HS-27A (cell line): Measurements from ENCODE around the gene NR4A1.

Source experiments
- DNase-seq: peaks from one replicate; pipeline ENCODE4 v3.0.0-alpha.2; 2012; ENCODE audit warnings: low read depth, missing footprints

NR4A1 gene

GRCh38 chr12:52058631-52059361 lies 7.6 kb downstream of the NR4A1 start:
- no peak for DNase-seq

GRCh38 chr12:52059582-52060497 lies 8.6 kb downstream of the NR4A1 start:
- DNase-seq, result no peak

GRCh38 chr12:52060498-52061177 lies 9.4 kb downstream of the NR4A1 start:
- DNase-seq, result no peak

- no peak for DNase-seq
These were observed 10.4 kb downstream of the NR4A1 start for GRCh38 chr12:52061470-52062166.

- DNase-seq, result no peak
These were observed 11.2 kb downstream of the NR4A1 start for GRCh38 chr12:52062167-52063081.

GRCh38 chr12:52063082-52063924 lies 12.1 kb downstream of the NR4A1 start:
- DNase-seq, result no peak

- no peak for DNase-seq
These were observed 12.9 kb downstream of the NR4A1 start for GRCh38 chr12:52063981-52064649.

- no peak for DNase-seq
These were observed 15.3 kb downstream of the NR4A1 start for GRCh38 chr12:52066346-52067080.

- DNase-seq, result no peak
These were observed 15.8 kb downstream of the NR4A1 start for GRCh38 chr12:52067081-52067374.

GRCh38 chr12:52069327-52070184 lies 18.3 kb downstream of the NR4A1 start, which contains the start of gene ATG101:
Gene ATG101, plus strand, starts transcription at chr12:52069978. Its CDS starts 3,673 bp downstream, at chr12:52073651.
- peak; percentile 93 for DNase-seq

GRCh38 chr12:52070185-52070925 lies 19.1 kb downstream of the NR4A1 start:
- DNase-seq, result no peak

- no peak for DNase-seq
These were observed 22.5 kb downstream of the NR4A1 start for GRCh38 chr12:52073531-52074381.

GRCh38 chr12:52074971-52075724 lies 23.9 kb downstream of the NR4A1 start:
- DNase-seq, result no peak

- no peak for DNase-seq
These were observed 25.6 kb downstream of the NR4A1 start for GRCh38 chr12:52076811-52077210.

GRCh38 chr12:52078276-52078675 lies 27.0 kb downstream of the NR4A1 start:
- no peak for DNase-seq
